IMR-90 (cell line): ENCODE results near the gene RBBP8NL. TPM values are rescaled to one million over a fixed set of nuclear protein-coding genes. Genes with fewer than 3 reads are reported as not detected.

Experiments used
- ATAC-seq: fragments of 200-7000 bp; cut with Tn5 transposase; 2 replicates; pipeline ENCODE4 v1.9.1; 2020; ENCODE audit warnings: low read depth, mild to moderate bottlenecking, moderate library complexity
- BruUV-seq: library from RNA; stranded (reverse); fragments of 400-500 nt; replicated peaks from 2 replicates; lab custom pipeline; 2021; lab: Mats Ljungman, UMichigan
- CTCF ChIA-PET: fragments of 300-600 bp; formaldehyde crosslinking; extraction: SDS; loops from one replicate; lab custom pipeline; 2021; ENCODE audit warnings: antibody characterized with exemption; lab: Yijun Ruan, JAX
- POLR2A ChIA-PET: fragments of 300-600 bp; sonication (Branson Sonifier 250); formaldehyde crosslinking; loops from one replicate; lab custom pipeline; 2022; ENCODE audit warnings: antibody characterized with exemption; ENCODE audit not compliant: unreplicated experiment; lab: Charles Lee
- DNase-seq: peaks from one replicate; pipeline ENCODE4 v3.0.0; 2013
- H2AFZ ChIP-seq: replicated peaks from 2 replicates; pipeline ENCODE3; 2013; ENCODE audit warnings: low read length, mild to moderate bottlenecking; ENCODE audit not compliant: poor library complexity
- H2AK5ac ChIP-seq: 2 replicates; pipeline ENCODE4 v1.6.1; 2013; ENCODE audit warnings: low read depth, low read length, inconsistent platforms
- H2AK9ac ChIP-seq: replicated peaks from 2 replicates; pipeline ENCODE3; 2013; ENCODE audit warnings: mild to moderate bottlenecking, low read depth, low read length, moderate library complexity; ENCODE audit not compliant: poor library complexity
- H2BK120ac ChIP-seq: 2 replicates; pipeline ENCODE4 v1.6.1; 2013; ENCODE audit warnings: low read depth, low read length, inconsistent platforms
- H2BK15ac ChIP-seq: 3 replicates; pipeline ENCODE4 v1.6.1; 2013; ENCODE audit warnings: low read depth, low read length, inconsistent platforms
- H2BK20ac ChIP-seq: 2 replicates; pipeline ENCODE4 v1.6.1; 2013; ENCODE audit warnings: low read depth, mild to moderate bottlenecking, inconsistent platforms, low read length, moderate library complexity
- H2BK5ac ChIP-seq: 2 replicates; pipeline ENCODE4 v1.6.1; 2013; ENCODE audit warnings: mild to moderate bottlenecking, low read depth, low read length, inconsistent platforms; ENCODE audit not compliant: poor library complexity, severe bottlenecking
- H3K14ac ChIP-seq: replicated peaks from 2 replicates; pipeline ENCODE4 v1.6.1; 2013; ENCODE audit warnings: low read depth, low read length, inconsistent platforms
- H3K18ac ChIP-seq: 2 replicates; pipeline ENCODE4 v1.6.1; 2013; ENCODE audit warnings: low read depth, low read length, control low read depth
- H3K23ac ChIP-seq: 2 replicates; pipeline ENCODE4 v1.6.1; 2013; ENCODE audit warnings: low read depth, low read length, inconsistent platforms
- H3K27ac ChIP-seq: 2 replicates; pipeline ENCODE4 v1.5.1; 2013; ENCODE audit warnings: mild to moderate bottlenecking, control low read depth, low read length; ENCODE audit not compliant: insufficient read depth
- H3K27me3 ChIP-seq: 2 replicates; pipeline ENCODE4 v1.6.1; 2013; ENCODE audit warnings: low read length; ENCODE audit not compliant: control insufficient read depth, insufficient read depth
- H3K36me3 ChIP-seq: 2 replicates; pipeline ENCODE4 v1.6.1; 2013; ENCODE audit warnings: low read length, mixed read lengths; ENCODE audit not compliant: control insufficient read depth, insufficient read depth
- H3K4ac ChIP-seq: 2 replicates; pipeline ENCODE4 v1.6.1; 2013; ENCODE audit warnings: low read depth, low read length, inconsistent platforms
- H3K4me1 ChIP-seq: 2 replicates; pipeline ENCODE4 v1.6.1; 2013; ENCODE audit warnings: low read length, mixed read lengths; ENCODE audit not compliant: control insufficient read depth, insufficient read depth
- H3K4me2 ChIP-seq: 2 replicates; pipeline ENCODE4 v1.6.1; 2013; ENCODE audit warnings: low read depth, mild to moderate bottlenecking, control low read depth, low read length, moderate library complexity
- H3K4me3 ChIP-seq: 2 replicates; pipeline ENCODE4 v1.5.1; 2013; ENCODE audit warnings: low read depth, mild to moderate bottlenecking, control low read depth, low read length, moderate library complexity; ENCODE audit not compliant: insufficient read depth
- H3K56ac ChIP-seq: 2 replicates; pipeline ENCODE4 v1.6.1; 2013; ENCODE audit warnings: low read length, inconsistent platforms; ENCODE audit not compliant: insufficient read depth; ENCODE audit errors: extremely low read depth
- H3K79me1 ChIP-seq, 2 experiments: 2 replicates each; pipeline ENCODE4 v1.6.1; 2013; ENCODE audit warnings: low read length in 2 of 2, inconsistent platforms in 1 of 2, low read depth in 1 of 2
- H3K9ac ChIP-seq: 2 replicates; pipeline ENCODE4 v1.6.1; 2013; ENCODE audit warnings: low read depth, low read length, control low read depth
- H3K9me1 ChIP-seq: 2 replicates; pipeline ENCODE4 v1.6.1; 2013; ENCODE audit warnings: low read length, inconsistent platforms; ENCODE audit not compliant: insufficient read depth
- H3K9me3 ChIP-seq: 2 replicates; pipeline ENCODE4 v1.6.1; 2013; ENCODE audit warnings: low read length; ENCODE audit not compliant: control insufficient read depth, insufficient read depth
- H4K20me1 ChIP-seq: 2 replicates; pipeline ENCODE4 v1.6.1; 2013; ENCODE audit warnings: low read length, inconsistent platforms; ENCODE audit not compliant: insufficient read depth
- H4K5ac ChIP-seq: 2 replicates; pipeline ENCODE4 v1.6.1; 2013; ENCODE audit warnings: mild to moderate bottlenecking, low read depth, low read length, control low read depth
- H4K8ac ChIP-seq, 2 experiments: 2 replicates each; pipeline ENCODE4 v1.6.1; 2013; ENCODE audit warnings: low read depth in 2 of 2, low read length in 2 of 2, control low read depth in 1 of 2, inconsistent platforms in 1 of 2
- H4K91ac ChIP-seq: 2 replicates; pipeline ENCODE4 v1.6.1; 2013; ENCODE audit warnings: low read depth, low read length, inconsistent platforms; ENCODE audit not compliant: insufficient read depth
- BHLHE40 ChIP-seq: fragments of 150-350 bp; IDR thresholded peaks from 2 replicates; pipeline ENCODE4 v1.6.1; 2016; ENCODE audit warnings: mild to moderate bottlenecking, low read depth, low read length
- CTCF ChIP-seq: conservative IDR thresholded peaks from 2 replicates; pipeline ENCODE4 v1.5.1; 2012; ENCODE audit warnings: mild to moderate bottlenecking, low read depth, low read length, improper control_type of control experiment
- MAFK ChIP-seq: IDR thresholded peaks from 2 replicates; pipeline ENCODE4 v1.6.1; 2012; ENCODE audit warnings: low read depth, low read length, improper control_type of control experiment
- RAD21 ChIP-seq: IDR thresholded peaks from 2 replicates; pipeline ENCODE4 v1.6.1; 2012; ENCODE audit warnings: low read length, improper control_type of control experiment
- SMC3 ChIP-seq: fragments of 150-350 bp; IDR thresholded peaks from 2 replicates; pipeline ENCODE4 v1.6.1; 2016; ENCODE audit warnings: low read depth, mild to moderate bottlenecking, antibody characterized with exemption, low read length, moderate library complexity
- WGBS, 2 experiments: methylation state at CpG; one replicate each; pipeline versions ENCODE4 v1.1.5 to v1.1.7; 2013; ENCODE audit warnings: missing lambda C conversion rate in 2 of 2; ENCODE audit not compliant: insufficient read length in 1 of 2; ENCODE audit errors: extremely low coverage in 2 of 2; 5-methylcytosine and 5-hydroxymethylcytosine counted together
- dilution Hi-C: fragments of 300-500 bp; cut with HindIII; formaldehyde crosslinking; loops from one replicate; pipeline ENCODE4 v1.14.3; 2018; ENCODE audit warnings: low sequenced_read_pairs; ENCODE audit not compliant: unreplicated experiment
- in situ Hi-C: fragments of 300-500 bp; cut with MboI; formaldehyde crosslinking; loops from 3 replicates; pipeline ENCODE4 v1.14.3; 2019; ENCODE audit warnings: low sequenced_read_pairs, inconsistent platforms, mixed read lengths
- intact Hi-C: fragments of 100-400 bp; cut with micrococcal nuclease; formaldehyde crosslinking; loops from 2 replicates; pipeline ENCODE4 v1.10.0; 2022
- polyA plus RNA-seq, 3 experiments: library from polyadenylated mRNA; depleted of rRNA; stranded (reverse); fragments of >200 nt; gene quantifications; 2 replicates each; pipeline ENCODE4 v1.2.3, GENCODE V29; 2012; ENCODE audit warnings: low replicate concordance in 1 of 3
- total RNA-seq: library from RNA; depleted of rRNA; stranded (reverse); fragments of >200 nt; gene quantifications from 2 replicates; pipeline ENCODE4 v1.2.3, GENCODE V29; 2012

The RBBP8NL gene
- total and polyA plus RNA-seq, 2 of the 4 experiments (the other 2 are of a cell fraction): not detected

- Histone ChIP-seq H3K9me3 (no peaks in the 10 kb centered on the region), H4K91ac (peak overlapping the region; percentile 61), H2BK120ac (peak overlapping the region; percentile 57), H4K8ac (peak overlapping the region in 1 of 2 experiments; percentile 19; a peak in 1 of 4 replicates), H4K5ac (no peak overlapping the region), H2BK15ac (peak overlapping the region; percentile 37; the same call in 1 of the 3 replicates), H3K27ac (no peak overlapping the region), H2AK5ac (0 out of 2 replicates have a peak overlapping the region, but pooled peaks have one; percentile 33), H3K56ac (no peak overlapping the region), H2BK5ac (peak overlapping the region; percentile 37), H3K9ac (no peak overlapping the region), H4K20me1 (no peaks in the 10 kb centered on the region), H3K4ac (peak overlapping the region; percentile 83; the same call in 1 of the 2 replicates), H3K4me3 (no peak overlapping the region), H3K14ac (no peak overlapping the region), H3K79me1 (peaks cover 0 to 14% of the 10 kb centered on the region in 2 experiments; a peak in 2 of 4 replicates), H3K27me3 (no peaks in the 10 kb centered on the region), H3K4me1 (peaks cover 30% of the 10 kb centered on the region), H2AK9ac (peak overlapping the region; percentile 17), H2BK20ac (peak overlapping the region; percentile 44; the same call in 1 of the 2 replicates), H3K18ac (peak overlapping the region; percentile 12; the same call in 1 of the 2 replicates), H3K36me3 (no peaks in the 10 kb centered on the region), H3K9me1 (peaks cover 7% of the 10 kb centered on the region; the same call in 1 of the 2 replicates), H3K4me2 (no peak overlapping the region), H2AFZ (peak overlapping the region; percentile 26), H3K23ac (no peak overlapping the region)
- ATAC-seq (peak; percentile 27), DNase-seq (peak; percentile 32)
- POLR2A ChIA-PET: no interaction called here
- 92% methylated on average over 4 of the region's 26 CpGs; no CpG with 5 or more reads in 1 of the 2 experiments for WGBS, 2 experiments
- CTCF ChIA-PET: interaction anchor here (1.5 kb wide), 1 partner anchor 76 kb away, joined by 6 read pairs; no protein-coding TSS in a partner anchor
- dilution Hi-C loops: loop anchor here (25.0 kb wide), 1 partner anchor 89 kb away; no protein-coding TSS in a partner anchor
- intact Hi-C loops: no loop called here
- TF ChIP-seq BHLHE40 (no peak), MAFK (peak; percentile 52; the same call in 1 of the 2 replicates), RAD21 (peak; percentile 39), CTCF (peak; percentile 42), SMC3 (0 out of 2 replicates have a peak, but pooled peaks have one; percentile 26)
- no TSS peak for BruUV-seq
- in situ Hi-C loops: loop anchor here (25.0 kb wide), 1 partner anchor 364 kb away; no protein-coding TSS in a partner anchor
These were observed 51.0 kb downstream of the RBBP8NL start for GRCh38 chr20:62376112-62377063.
